Heart left ventricle (tissue), 16 donors: ENCODE results near the gene MAGEC3. TPM values are rescaled to one million over a fixed set of nuclear protein-coding genes. Genes with fewer than 3 reads are reported as not detected.

Source experiments
- ATAC-seq, 4 donors: fragments of 200-7000 bp; cut with Tn5 transposase; one replicate each; pipeline ENCODE4 v1.9.1; 2020 to 2022; ENCODE audit warnings: moderate library complexity in 4 of 4, mild to moderate bottlenecking in 3 of 4, moderate number of reproducible peaks in 1 of 4
- DNase-seq, 5 donors: peaks; one replicate each; pipeline ENCODE4 v3.0.0-alpha.2; 2020
- H3K27ac ChIP-seq, 12 donors: fragments of 200-600 bp; sonication (generic) in 4 of 12; one replicate each; pipeline versions ENCODE4 v1.5.0 to v1.8.0; 2016 to 2022; ENCODE audit warnings: mild to moderate bottlenecking in 2 of 12
- H3K27me3 ChIP-seq, 9 donors: fragments of 200-600 bp; sonication (generic) in 2 of 9; one replicate each; pipeline versions ENCODE4 v1.5.1 to v1.8.0; 2016 to 2022; ENCODE audit warnings: mild to moderate bottlenecking in 3 of 9
- H3K36me3 ChIP-seq, 9 donors: fragments of 200-600 bp; sonication (generic) in 2 of 9; one replicate each; pipeline versions ENCODE4 v1.5.0 to v1.8.0; 2018 to 2022; ENCODE audit warnings: mild to moderate bottlenecking in 2 of 9
- H3K4me1 ChIP-seq, 12 donors: fragments of 200-600 bp; sonication (generic) in 4 of 12; one replicate each; pipeline versions ENCODE4 v1.5.0 to v1.8.0; 2016 to 2022; ENCODE audit warnings: mild to moderate bottlenecking in 3 of 12
- H3K4me3 ChIP-seq, 12 donors: fragments of 200-600 bp; sonication (generic) in 4 of 12; one replicate each; pipeline versions ENCODE4 v1.5.0 to v1.8.0; 2017 to 2022; ENCODE audit warnings: mild to moderate bottlenecking in 9 of 12, moderate library complexity in 4 of 12
- H3K9me3 ChIP-seq, 12 donors: fragments of 200-600 bp; sonication (generic) in 4 of 12; one replicate each; pipeline versions ENCODE4 v1.5.0 to v1.8.0; 2016 to 2022; ENCODE audit warnings: mild to moderate bottlenecking in 1 of 12
- POLR2A ChIP-seq, 2 donors: fragments of 450-650 bp; IDR thresholded peaks; one replicate each; pipeline ENCODE4 v1.6.1; 2017; ENCODE audit warnings: antibody characterized with exemption in 2 of 2, mild to moderate bottlenecking in 2 of 2, moderate library complexity in 2 of 2
- WGBS, 4 donors: extraction: QIAGEN DNeasy Blood & Tissue Kit in 2 of 4; methylation state at CpG; one replicate each; pipeline versions ENCODE4 v1.1.5 to v1.1.7; 2013 to 2018; 5-methylcytosine and 5-hydroxymethylcytosine counted together
- intact Hi-C, 10 donors: fragments of 100-400 bp; cut with DNase I; formaldehyde crosslinking; loops; one replicate each; pipeline versions ENCODE4 v1.11.1 to v1.14.2; 2022
- polyA plus RNA-seq, 2 donors: library from polyadenylated mRNA; stranded (reverse); fragments of 200-250 nt; gene quantifications; one replicate each; pipeline ENCODE4 v1.2.3, GENCODE V29; 2013
- total RNA-seq, 9 donors: library from RNA; depleted of rRNA in 2 of 9; stranded (reverse); fragments of >200 nt in 2 of 9; fragmentation: NEBNext Ultra II Directional in 3 of 9; extraction: Animal tissue kit (Norgen Biotek cat#: 25700) in 3 of 9; gene quantifications; one replicate each; pipeline versions ENCODE4 v1.1.0 to v1.2.4, GENCODE V29; 2016 to 2023
- TF ChIP-seq, protein P1 (sequence below), 12 donors: fragments of 200-600 bp; sonication (generic) in 4 of 12; IDR thresholded peaks; one replicate each; pipeline versions ENCODE4 v1.5.0 to v1.8.0; 2018 to 2022; ENCODE audit warnings: antibody characterized with exemption in 12 of 12, mild to moderate bottlenecking in 5 of 12
- donor health status: ischemic (EF 13 %, LVEDD 7.1; RV severe dilation, severe dysfunction).
- donor health status: healthy with polysubstance abuse.
- donor health status: DM: no; HTN: yes; CAD: no.
- donor health status: DM: no; HTN: no; CAD: no.
- donor health status: ischemic (EF 25% LVEDD 6.9; RV normal size, moderate dysfunction).
- donor health status: ischemic (EF 25% LVEDD 5.7; RV mildly dilated, moderate dysfunction).
- donor health status: healthy.
- donor health status: DM: yes; HTN: yes; CAD: no.
- donor health status: ischemic (EF 35%, LVEDD 5.7; RV mildly dilated, moderate dysfunction).
- donor health status: nonischemic (EF 11% LVEDD 7.7; RV severe dilation, severe dysfunction).
- donor health status: DM: yes; HTN: yes; CAD: no.
- donor health status: PGD.
- donor health status: ischemic (EF 29% LVEDD 5.4; RV normal size, mild dysfunction).
- donor health status: nonischemic (EF 23%, LVEDD 6.1; RV moderate dilation, normal function).

The MAGEC3 gene
- total and polyA plus RNA-seq, 11 donors, result 0.29 to 0.69 TPM; not detected in 9

- Histone ChIP-seq H3K27ac (no peak overlapping the region), H3K4me1 (no peaks in the 10 kb centered on the region)
- ATAC-seq, result no peak
Measured at GRCh38 chrX:141928432-141928831, 90.3 kb downstream of the MAGEC3 start.

GRCh38 chrX:141934059-141934641 is 96.0 kb downstream of the MAGEC3 start:
- peaks cover 0 to 5% (median 0%) of the 10 kb centered on the region in 12 donors for H3K9me3 ChIP-seq
- no peaks in the 10 kb centered on the region for H3K4me1 ChIP-seq
- H3K36me3 ChIP-seq, result no peaks in the 10 kb centered on the region
- H3K27ac ChIP-seq, result no peak overlapping the region
- H3K27me3 ChIP-seq, result peaks cover 0 to 5% (median 0%) of the 10 kb centered on the region in 9 donors
- H3K4me3 ChIP-seq, result no peak overlapping the region
- WGBS, 4 donors, result 42 to 62% (median 56%) methylated on average over 2 of the region's 2 CpGs
- intact Hi-C loops, result no loop called here
- TF ChIP-seq POLR2A (IDR thresholded peaks at IDR 0.05), result no peak
- TF ChIP-seq, protein P1, sequence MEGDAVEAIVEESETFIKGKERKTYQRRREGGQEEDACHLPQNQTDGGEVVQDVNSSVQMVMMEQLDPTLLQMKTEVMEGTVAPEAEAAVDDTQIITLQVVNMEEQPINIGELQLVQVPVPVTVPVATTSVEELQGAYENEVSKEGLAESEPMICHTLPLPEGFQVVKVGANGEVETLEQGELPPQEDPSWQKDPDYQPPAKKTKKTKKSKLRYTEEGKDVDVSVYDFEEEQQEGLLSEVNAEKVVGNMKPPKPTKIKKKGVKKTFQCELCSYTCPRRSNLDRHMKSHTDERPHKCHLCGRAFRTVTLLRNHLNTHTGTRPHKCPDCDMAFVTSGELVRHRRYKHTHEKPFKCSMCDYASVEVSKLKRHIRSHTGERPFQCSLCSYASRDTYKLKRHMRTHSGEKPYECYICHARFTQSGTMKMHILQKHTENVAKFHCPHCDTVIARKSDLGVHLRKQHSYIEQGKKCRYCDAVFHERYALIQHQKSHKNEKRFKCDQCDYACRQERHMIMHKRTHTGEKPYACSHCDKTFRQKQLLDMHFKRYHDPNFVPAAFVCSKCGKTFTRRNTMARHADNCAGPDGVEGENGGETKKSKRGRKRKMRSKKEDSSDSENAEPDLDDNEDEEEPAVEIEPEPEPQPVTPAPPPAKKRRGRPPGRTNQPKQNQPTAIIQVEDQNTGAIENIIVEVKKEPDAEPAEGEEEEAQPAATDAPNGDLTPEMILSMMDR (IDR thresholded peaks at IDR 0.05), result no peak
- ATAC-seq, result no peak
- DNase-seq, result no peak

More at GRCh38 chrX:141928432-141928831, 90.3 kb downstream of the MAGEC3 start:
- no peaks in the 10 kb centered on the region for H3K9me3 ChIP-seq
- peaks cover 0 to 5% (median 0%) of the 10 kb centered on the region in 9 donors for H3K27me3 ChIP-seq
- no peak for DNase-seq
- no peak for TF ChIP-seq POLR2A (IDR thresholded peaks at IDR 0.05)
- TF ChIP-seq, protein P1 (IDR thresholded peaks at IDR 0.05), result no peak
- H3K4me3 ChIP-seq, result no peak overlapping the region
- intact Hi-C loops, result no loop called here
- H3K36me3 ChIP-seq, result no peaks in the 10 kb centered on the region
- WGBS, 4 donors, result 46 to 58% (median 53%) methylated on average over 3 of the region's 3 CpGs

GRCh38 chrX:141935645-141936044 is 97.5 kb downstream of the MAGEC3 start:
- H3K27me3 ChIP-seq, result no peaks in the 10 kb centered on the region
- ATAC-seq (no peak), DNase-seq (no peak)
- intact Hi-C loops, result no loop called here
- no peak overlapping the region for H3K27ac ChIP-seq
- peaks cover 0 to 5% (median 0%) of the 10 kb centered on the region in 12 donors for H3K9me3 ChIP-seq
- 81 to 95% (median 83%) methylated on average over 2 of the region's 2 CpGs for WGBS, 4 donors
- no peaks in the 10 kb centered on the region for H3K4me1 ChIP-seq
- TF ChIP-seq, protein P1 (IDR thresholded peaks at IDR 0.05), result no peak
- TF ChIP-seq POLR2A (IDR thresholded peaks at IDR 0.05), result no peak
- no peaks in the 10 kb centered on the region for H3K36me3 ChIP-seq
- no peak overlapping the region for H3K4me3 ChIP-seq

DNA sequence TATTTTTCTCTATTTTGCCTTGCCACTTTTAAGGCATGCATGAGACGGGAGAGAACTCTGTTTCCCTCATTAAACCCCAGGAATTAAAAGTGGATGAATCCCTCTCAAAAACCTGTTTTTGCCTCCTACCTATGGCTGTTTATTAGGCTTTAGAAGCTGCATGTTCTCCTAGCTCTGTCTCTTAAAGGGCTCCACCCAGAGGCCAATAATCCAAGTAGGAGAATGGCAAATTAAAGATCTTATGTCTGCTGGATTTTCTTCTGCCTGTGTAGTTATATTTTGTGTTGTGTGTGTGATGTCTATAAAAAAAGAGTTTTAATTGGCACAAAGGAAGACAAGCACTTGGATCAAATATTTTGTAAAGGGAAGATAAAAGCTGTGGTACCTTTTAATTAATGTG is 98.0 kb downstream of the MAGEC3 start:
- intact Hi-C loops, result no loop called here
- TF ChIP-seq, protein P1 (IDR thresholded peaks at IDR 0.05), result no peak
- TF ChIP-seq POLR2A (IDR thresholded peaks at IDR 0.05), result no peak
- Histone ChIP-seq H3K4me1 (no peaks in the 10 kb centered on the region), H3K27ac (no peak overlapping the region), H3K27me3 (no peaks in the 10 kb centered on the region), H3K9me3 (peaks cover 0 to 5% (median 0%) of the 10 kb centered on the region in 12 donors), H3K4me3 (no peak overlapping the region), H3K36me3 (no peaks in the 10 kb centered on the region)
- ATAC-seq, result no peak
- WGBS, 4 donors, result 47 to 78% (median 70%) methylated on average over 1 of the region's 1 CpG
- no peak for DNase-seq
